HG03025 (cell line): ENCODE data around the gene GRM8.

Source experiments
- ATAC-seq: cut with Tn5 transposase; IDR thresholded peaks from one replicate; pipeline ENCODE4 v1.9.1; 2021; ENCODE audit warnings: mild to moderate bottlenecking, moderate library complexity; ENCODE audit not compliant: unreplicated experiment, low FRiP score

GRM8 gene

DNA sequence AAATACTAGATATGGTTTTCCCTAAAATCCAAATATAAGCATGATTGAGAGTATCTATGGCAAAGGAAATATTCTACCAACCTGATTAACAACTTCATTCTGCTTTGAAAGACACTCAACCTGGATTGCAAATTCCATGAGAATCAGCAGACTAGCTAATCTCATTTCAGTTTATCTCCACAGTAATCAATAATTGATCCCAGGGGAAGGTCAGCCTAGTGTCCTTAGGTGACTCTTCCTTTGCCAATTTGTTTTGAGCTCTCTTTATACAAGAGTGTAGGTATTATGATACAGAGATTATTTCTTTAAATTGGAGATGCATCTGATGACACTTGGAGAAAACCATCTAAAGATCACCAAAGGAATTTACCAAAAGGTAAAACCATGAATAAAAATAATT, 100.3 kb downstream of the GRM8 start:
- no peak for ATAC-seq

DNA sequence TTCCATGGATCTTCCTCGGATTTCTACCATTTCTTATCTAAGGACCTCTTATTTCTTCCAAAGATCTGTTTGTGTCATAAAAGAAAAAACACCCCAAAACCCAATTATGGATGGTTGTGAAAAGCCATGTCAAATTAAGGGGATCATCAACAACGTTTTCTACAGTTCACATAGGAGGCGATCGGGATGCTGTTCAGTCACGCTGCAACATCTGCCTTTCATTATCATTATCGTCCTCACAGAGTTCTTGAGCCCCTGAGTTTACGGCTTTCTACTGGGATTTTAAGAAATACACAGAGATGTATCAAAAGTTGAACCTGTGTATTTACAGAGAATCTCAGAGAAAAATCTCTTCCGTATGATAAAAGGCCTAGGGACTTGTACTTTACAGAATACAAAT, 101.4 kb downstream of the GRM8 start:
- no peak for ATAC-seq

DNA sequence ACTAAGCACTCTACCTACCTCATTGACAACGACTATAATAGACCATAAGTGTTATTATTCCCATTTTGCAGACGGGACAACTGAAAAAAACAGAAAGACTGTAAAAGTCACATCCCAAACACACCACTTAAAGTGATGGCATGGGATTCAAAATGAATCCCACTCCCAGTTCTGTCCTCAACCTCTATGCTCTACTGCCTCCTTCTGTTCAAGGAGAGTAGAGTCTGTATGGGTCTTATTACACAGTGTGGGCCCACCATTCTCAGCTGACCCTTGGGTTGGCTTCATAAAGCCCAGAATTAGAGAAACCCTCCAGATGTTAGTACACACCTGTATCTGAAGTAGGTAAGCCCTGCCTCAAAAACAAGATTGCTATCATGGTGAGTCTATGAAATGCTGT, 102.2 kb downstream of the GRM8 start:
- ATAC-seq, result no peak

DNA sequence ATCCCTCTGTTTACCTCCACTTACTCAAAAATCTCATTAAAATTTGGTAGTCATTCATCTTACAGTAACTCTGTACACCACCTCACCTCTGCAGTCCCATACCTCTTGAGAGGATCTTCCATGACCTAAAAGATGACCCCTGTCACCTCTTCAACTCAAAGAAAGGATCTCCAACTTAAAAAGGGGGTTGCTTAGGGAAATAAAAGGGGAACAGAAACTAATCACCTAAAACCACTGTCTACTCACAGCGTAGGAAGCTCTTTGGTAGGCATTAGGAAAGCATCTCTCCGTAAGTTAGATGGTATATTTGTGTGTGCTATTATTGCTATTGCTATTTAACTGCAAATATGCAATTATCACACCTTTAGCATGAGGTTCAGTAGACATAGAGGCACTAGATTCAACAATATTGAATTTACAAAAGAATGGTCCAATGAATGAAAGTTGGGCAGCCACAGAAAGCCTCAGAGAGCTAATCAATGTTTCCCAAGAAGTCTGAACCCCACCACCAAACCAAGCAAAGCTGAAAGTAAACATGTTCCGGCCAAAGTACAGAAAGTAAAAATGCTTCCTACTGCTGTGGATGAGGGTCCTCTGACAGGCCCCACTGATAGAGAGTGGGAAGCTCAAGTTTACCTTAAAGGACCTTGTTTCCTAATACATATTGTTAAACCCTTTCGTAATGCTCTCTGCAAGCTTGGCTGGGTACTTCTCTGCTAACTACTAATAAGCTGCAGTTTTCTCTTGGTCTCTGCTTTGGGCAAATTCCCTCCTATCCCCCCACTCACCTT, 105.8 kb downstream of the GRM8 start:
- no peak for ATAC-seq

DNA sequence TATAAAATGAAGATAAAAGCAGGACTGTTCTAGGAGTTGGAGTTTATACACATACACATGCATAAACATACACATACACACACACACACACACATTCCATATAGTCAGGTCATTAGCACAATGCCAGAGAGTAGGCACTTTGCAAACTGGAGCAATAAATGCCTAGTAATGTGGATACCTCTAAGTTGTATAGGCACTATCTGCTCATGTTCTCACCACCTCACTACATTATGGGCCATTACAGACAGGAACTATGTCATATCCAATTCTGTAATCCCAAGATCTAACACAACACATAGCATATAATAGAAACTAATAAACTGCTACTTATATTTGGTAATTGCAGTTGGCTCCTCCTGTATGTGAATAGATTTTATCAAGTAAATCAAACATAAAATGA, 115.6 kb downstream of the GRM8 start:
- ATAC-seq, result no peak

DNA sequence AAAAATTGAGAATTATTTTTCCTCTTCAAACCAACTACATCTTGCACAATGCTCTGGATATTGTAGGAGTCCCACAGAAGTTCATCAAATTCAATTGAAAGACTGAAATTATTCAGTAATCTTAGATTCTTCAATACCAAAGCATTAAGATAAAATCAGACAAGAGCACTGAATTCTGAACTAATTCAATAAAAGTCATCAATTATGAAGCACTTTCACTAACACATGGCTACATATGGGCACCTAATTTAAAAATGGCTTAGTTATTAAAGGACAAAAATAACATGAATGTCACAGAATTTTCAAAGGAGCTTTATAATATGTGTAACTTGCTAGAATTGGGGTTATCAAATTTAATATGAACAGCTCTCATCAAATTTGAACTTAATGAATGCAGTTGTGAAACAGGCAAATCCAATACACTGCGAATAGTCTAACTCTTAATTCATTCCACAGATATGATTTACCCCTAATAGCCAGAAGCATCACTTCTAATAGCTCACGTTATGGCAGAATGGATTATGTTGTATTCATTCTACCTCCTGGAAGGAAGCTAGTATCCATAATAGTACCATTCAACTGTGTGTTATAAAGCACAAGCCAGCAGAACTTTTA, 116.8 kb downstream of the GRM8 start:
- ATAC-seq, result no peak

DNA sequence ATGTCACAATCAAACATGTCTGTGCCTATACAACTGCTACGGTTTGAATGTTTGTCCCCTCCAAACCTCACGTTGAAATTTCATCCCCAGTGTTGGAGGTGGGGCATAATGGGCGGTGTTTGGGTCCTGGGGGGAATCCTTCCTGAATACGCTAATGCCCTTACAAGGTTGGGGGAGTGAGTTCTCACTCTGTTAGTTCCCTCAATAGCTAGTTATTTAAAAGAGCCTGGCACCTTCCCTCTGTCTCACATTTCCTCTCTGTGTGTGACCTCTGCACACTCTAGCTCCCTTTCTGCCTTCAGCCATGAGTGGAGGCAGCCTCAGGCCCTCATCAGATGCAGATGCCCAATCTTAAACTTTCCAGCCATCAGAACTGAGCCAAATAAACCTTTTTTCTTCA, 129.5 kb downstream of the GRM8 start:
- ATAC-seq, result no peak

DNA sequence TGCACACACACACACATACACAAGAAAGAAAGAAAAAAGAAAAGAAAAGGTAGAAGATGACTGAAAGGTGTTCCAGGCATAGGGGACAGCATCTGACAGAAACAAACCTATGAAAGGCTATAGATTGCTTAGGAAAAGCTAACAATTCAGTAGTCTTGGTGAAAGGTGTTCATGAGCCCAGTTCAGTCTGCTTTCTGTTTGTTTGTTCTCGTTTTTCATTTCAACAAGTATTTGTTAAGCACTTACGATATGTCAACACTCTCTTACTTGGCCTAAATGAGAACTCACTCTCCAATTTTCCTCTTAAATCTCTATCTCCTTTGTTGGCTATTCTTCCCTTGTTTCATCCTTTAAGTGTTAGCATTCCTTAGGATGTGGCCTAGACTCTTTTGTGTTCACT, 133.2 kb downstream of the GRM8 start:
- ATAC-seq, result no peak

DNA sequence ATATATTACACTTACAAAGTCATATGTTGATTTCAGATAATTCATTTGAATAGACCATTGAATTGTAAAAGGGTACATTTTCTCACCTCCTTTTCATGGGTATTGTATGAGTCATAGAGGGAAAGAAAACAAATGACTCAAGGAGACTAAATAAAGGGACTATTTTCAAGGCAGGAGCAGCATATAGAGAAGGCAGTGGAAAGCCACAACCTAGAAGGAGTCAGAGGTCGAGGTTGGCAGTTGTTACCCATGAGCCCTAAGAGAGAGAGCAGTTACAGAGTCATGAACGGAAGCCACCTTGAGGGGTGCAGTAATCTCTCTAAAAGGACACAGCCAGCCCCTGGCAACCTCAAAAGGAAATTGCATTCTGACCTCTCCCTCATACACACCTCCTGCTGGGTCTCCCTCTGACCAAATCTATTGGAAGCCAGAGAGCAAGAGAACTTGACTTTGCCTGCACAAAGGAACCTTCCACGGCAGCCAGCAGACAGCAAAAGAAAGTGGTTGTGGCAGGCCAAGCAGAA, 137.9 kb downstream of the GRM8 start:
- ATAC-seq, result no peak

DNA sequence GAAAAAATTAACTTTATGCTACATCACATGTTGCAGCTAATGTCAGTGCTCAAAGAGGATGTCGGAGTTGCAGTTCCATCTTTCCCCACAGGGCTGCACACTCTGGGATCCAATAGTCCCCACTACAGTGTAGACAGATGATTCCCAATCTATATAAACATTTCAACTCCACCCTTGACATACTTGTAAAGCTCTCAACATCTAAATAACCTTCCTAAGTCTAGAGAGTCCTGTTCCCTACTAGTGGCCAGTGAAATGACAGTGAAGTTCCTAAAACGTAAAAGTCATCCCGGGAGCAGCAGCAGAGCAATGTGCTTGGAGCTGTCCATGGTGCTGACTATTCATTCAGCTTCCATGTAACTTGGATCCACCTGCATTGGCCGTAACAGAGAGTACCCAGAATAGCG, 145.1 kb downstream of the GRM8 start:
- peak; percentile 91 for ATAC-seq

DNA sequence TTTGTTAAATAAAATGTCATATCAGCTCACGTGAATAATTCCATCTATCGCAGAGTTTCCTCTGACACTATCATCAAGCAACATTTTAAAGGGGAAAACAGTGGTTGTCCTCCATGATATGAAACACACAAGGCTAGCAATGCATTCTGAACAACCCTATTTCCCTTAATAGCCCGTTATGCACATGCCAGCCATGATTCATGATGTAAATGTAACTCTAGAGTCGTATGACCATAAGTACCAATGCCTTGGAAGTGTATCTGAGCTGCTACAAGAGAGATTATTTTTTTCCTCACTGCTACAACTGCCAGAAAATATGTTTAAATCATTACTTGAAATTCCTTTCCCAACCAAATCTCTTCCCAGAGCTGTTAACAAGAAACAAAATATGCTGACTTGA, 159.4 kb downstream of the GRM8 start:
- no peak for ATAC-seq

DNA sequence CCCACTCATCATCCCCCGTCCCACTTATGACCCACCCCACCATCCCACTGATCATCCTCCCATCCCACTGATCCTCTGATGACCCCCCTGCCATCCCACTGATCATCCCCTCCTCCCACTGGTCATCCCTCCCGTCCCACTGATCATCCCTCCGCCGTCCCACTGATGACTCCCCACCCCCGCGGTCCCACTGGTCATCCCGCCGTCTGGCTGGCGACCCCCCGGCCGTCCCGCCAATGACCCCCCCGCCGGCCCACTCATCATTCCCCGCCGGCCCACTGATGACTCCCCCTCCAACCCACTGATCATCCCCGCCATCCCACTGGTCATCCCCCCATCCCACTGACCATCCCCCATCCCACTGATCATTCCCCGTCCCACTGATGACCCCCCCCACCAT, 161.1 kb downstream of the GRM8 start:
- no peak for ATAC-seq

DNA sequence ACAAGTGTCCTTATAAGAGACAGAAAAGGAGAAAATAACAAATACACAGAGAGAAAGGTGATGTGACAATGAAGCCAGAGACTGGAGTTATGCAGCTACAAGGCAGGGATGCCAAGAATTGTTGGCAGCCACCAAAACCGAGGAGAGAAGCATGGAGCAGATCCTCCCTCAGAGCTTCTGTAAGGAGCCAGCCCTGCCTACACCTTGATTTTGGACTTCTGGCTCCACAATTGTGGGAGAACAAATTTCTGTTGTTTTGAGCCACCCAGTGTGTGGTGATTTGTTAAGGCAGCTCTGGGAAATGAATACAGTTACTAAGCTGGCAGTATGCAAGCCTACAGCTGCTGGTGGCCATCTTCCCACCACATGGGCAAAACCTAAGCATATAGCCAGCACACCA, 163.6 kb downstream of the GRM8 start:
- no peak for ATAC-seq

DNA sequence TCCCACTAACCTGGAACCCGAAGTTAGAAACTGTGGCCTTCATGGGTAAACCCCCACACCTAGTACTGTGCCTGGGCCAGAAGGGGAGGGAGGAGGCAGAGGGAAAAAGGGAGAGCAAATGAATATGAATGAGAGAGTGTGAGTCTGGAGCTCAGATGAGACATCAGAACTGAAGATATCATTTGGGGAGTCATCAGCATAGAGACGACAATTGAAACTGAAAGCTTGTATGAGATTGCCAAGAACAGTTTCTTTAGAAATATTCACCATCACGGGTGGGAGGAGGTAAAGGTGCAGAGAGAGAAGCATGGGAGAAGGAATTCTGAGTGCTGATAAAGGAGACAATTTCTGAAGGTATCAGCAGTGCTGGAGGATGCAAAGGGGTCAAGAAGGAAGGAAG, 171.2 kb downstream of the GRM8 start:
- ATAC-seq, result no peak

DNA sequence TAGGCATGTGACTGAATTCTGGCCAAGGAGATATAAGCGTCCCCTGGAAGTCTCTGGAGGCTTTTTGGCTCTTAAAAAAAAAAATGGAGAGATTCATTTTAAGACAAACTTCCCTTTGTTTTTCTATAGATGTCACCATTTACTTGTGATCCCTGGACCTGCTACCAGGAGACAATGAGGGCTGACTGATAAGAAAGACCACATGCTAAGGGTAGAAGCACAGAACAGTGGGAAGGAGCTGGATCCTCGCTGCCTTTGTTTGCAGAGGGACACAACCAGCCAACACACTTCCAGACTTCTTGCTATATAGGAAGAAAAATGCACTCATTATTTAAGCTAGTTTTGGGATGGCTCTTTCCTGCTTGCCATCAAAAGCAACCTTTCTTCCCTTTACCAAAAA, 172.2 kb downstream of the GRM8 start:
- ATAC-seq, result no peak

DNA sequence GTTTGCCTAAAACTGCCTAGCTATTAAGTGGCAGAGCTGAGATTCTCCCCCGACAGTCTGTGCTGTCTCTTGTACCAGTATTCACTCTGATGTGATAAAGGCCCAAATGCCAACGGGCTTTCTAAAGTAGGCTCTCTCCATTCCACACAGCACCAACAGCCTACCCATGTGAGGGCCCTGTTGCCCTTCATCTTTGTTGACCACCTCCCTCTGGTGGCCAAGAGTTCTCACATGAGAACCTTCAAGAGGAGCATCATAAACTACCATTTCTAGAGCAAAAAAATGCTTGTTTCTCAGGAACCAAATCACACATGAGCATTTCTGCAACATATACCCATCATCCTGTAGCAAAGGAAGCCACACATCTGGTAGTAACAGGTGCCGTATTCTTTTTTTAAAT, 185.8 kb downstream of the GRM8 start:
- no peak for ATAC-seq

DNA sequence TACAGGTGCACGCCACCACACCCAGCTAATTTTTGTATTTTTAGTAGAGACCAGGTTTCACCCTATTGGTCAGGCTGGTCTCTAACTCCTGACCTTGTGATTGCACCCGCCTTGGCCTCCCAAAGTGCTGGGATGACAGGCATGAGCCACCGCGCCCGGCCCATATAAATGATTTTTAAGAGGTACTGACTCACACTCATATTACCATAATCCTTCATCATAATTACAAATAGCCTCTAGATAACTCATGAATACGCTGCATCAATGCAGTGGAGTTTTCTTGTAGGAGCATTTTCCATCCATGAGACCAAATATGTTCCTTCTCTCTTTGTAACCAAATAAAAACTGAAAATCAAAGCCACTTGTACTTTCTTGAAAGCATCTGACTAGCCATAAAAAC, 193.3 kb downstream of the GRM8 start:
- ATAC-seq, result no peak

DNA sequence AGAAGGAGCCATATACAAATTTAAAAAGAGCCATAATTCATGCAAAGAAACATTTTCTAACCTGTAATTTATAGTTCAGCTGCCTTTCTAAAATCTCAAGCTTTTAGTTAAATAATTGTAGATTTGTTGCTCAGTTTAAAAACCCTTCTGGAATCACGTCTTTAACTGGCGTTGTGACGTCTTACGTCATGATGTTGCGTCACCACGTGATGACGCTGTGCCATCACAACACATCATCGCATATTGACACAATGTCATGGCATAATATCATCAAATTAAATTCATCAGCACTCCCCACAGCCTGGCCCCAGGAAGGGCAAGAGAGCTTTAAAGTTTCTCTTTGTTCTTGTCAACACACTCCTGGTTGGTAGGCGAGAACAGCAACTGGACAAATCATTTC, 194.8 kb downstream of the GRM8 start:
- no peak for ATAC-seq

DNA sequence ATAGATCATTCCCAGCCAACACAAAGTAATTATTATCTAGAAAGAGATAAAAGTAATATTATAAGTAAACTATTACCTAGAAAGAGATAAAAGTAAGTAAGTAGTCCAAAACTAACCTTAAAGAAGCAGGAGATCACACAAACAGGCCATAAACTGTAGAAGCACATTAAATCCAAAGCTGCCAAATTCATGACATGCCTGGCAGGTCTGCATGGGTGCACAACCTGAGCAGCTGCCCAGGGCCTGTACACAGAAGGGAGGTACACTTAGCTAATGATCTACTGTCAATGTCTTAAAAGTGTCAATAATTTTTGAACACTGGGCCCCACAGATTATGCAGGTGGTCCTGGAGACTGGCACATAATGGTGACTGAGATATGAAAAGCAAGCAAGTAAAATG, 196.5 kb downstream of the GRM8 start:
- ATAC-seq, result no peak

DNA sequence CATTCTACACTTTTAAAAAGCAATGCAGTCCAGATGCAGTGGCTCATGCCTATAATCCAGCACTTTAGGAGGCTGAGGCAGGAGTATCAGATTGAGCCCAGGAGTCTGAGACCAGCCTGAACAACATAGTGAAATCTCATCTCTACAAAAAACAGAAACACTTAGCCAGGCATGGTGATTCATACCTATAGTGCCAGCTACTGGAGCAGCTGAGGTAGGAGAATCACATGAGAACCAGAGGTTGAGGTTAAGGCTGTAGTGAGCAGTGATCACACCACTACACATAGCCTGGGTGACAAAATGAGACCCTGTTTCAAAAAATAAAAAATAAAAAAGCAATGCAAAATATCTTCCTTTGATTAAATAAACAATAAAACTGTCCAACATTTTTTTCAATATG, 205.2 kb downstream of the GRM8 start:
- no peak for ATAC-seq

DNA sequence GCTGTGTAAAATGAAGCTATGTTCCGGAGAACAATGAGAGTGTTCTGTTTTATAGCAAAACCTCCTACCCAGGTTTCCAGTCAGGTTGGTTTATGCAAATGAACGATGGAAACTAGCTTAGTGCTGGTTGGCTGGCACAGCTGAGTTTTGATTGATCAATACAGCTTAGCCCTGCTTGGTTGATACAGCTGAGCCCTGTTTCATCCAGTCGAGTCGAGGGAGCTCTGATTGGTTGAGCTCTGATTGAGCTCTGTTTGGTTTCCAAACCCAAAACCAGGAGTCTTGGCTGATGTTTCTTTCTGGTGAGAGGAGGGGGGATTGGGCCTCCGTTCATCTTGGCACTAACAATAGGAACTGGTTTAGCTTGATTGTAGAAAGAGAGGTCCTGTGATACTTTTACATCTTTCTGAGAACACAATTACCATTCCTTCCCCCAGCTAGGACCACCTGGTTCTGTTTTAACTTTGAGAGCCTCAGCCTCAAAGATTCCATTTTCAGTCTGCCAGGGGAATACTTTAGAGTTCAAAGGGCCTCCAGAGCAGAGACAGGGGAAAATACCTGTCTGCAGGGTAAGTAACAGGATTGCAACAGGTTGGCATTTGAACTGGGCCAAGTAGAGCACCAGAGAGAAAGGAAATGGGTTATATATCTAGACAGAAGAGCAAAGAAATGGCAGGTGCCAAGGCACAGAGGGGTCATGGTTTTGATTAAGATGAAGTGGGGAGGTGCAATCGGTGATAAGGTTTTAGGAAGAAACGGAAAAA, 210.9 kb downstream of the GRM8 start:
- ATAC-seq, result no peak

DNA sequence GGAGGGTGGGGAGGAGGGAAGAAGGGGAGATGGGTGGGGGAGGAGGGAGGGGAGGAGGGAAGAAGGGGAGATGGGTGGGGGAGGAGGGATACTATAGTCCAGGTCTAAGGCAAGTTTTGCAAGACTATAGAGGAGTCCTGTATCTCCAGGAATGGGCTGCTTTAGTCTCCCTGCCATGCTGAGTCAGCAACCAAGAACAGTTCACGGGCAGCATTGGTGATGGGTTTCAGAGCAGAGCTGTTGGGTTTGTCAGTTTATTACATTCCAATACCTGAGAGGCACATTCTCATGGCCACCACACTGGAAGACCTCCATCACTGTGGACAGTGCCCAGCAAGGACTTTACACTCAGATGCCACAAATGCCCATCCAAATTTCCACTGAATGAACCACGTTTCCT, 212.7 kb downstream of the GRM8 start:
- ATAC-seq, result no peak
